OCI-LY7 (cell line): ENCODE data around the gene PLK2. TPM values are rescaled to one million over a fixed set of nuclear protein-coding genes. Genes with fewer than 3 reads are reported as not detected.

Source experiments
- BruUV-seq: library from RNA; stranded (reverse); fragments of 400-500 nt; replicated peaks from 2 replicates; lab custom pipeline; 2021; lab: Mats Ljungman, UMichigan
- CTCF ChIA-PET: fragments of 300-600 bp; sonication (Branson Sonifier 250); formaldehyde crosslinking; loops from one replicate; lab custom pipeline; 2022; ENCODE audit warnings: antibody characterized with exemption; ENCODE audit not compliant: unreplicated experiment; lab: Charles Lee
- POLR2A ChIA-PET: fragments of 300-600 bp; sonication (Branson Sonifier 250); formaldehyde crosslinking; loops from one replicate; lab custom pipeline; 2022; ENCODE audit warnings: antibody characterized with exemption; lab: Charles Lee
- DNase-seq: peaks from one replicate; pipeline ENCODE4 v3.0.0-alpha.2; 2015; ENCODE audit warnings: low spot score
- H2AFZ ChIP-seq: fragments of 200-600 bp; sonication (generic), shearing (Covaris generic); 2 replicates; pipeline ENCODE4 v1.6.1; 2014; ENCODE audit warnings: mild to moderate bottlenecking, antibody characterized with exemption, low read length, moderate library complexity
- H3K27ac ChIP-seq: fragments of 200-600 bp; sonication (generic); 2 replicates; pipeline ENCODE4 v1.5.1; 2014; ENCODE audit warnings: mixed run types, low read depth, mild to moderate bottlenecking, moderate library complexity, low read length, inconsistent platforms; ENCODE audit not compliant: poor library complexity, severe bottlenecking
- H3K36me3 ChIP-seq: fragments of 200-600 bp; sonication (generic); 2 replicates; pipeline ENCODE4 v1.6.1; 2014; ENCODE audit warnings: mild to moderate bottlenecking, antibody characterized with exemption, low read length, moderate library complexity, mixed read lengths; ENCODE audit not compliant: insufficient read depth
- H3K4me1 ChIP-seq: fragments of 200-600 bp; sonication (generic); 2 replicates; pipeline ENCODE4 v1.5.1; 2014; ENCODE audit warnings: mild to moderate bottlenecking, low read length; ENCODE audit not compliant: insufficient read depth, poor library complexity, severe bottlenecking
- H3K4me2 ChIP-seq: fragments of 200-600 bp; sonication (generic); 2 replicates; pipeline ENCODE4 v1.6.1; 2014; ENCODE audit warnings: mild to moderate bottlenecking, low read length
- H3K4me3 ChIP-seq: fragments of 200-600 bp; sonication (generic); 2 replicates; pipeline ENCODE4 v1.5.1; 2014; ENCODE audit warnings: mild to moderate bottlenecking, low read depth, low read length; ENCODE audit not compliant: poor library complexity, severe bottlenecking
- H3K79me2 ChIP-seq: fragments of 200-600 bp; sonication (generic); 2 replicates; pipeline ENCODE4 v1.6.1; 2016; ENCODE audit warnings: low read depth, mild to moderate bottlenecking, low read length, moderate library complexity, mixed read lengths; ENCODE audit not compliant: insufficient read depth
- H3K9me2 ChIP-seq: fragments of 200-600 bp; sonication (generic); 2 replicates; pipeline ENCODE4 v1.6.1; 2016; ENCODE audit warnings: mild to moderate bottlenecking, low read length, mixed read lengths; ENCODE audit not compliant: insufficient read depth
- H3K9me3 ChIP-seq: fragments of 200-600 bp; sonication (generic); 2 replicates; pipeline ENCODE4 v1.6.1; 2014; ENCODE audit warnings: mild to moderate bottlenecking, mixed run types, low read length, mixed read lengths
- H4K20me1 ChIP-seq: fragments of 200-600 bp; sonication (generic); 2 replicates; pipeline ENCODE4 v1.6.1; 2014; ENCODE audit warnings: mild to moderate bottlenecking, antibody characterized with exemption, low read length, moderate library complexity, mixed read lengths; ENCODE audit not compliant: insufficient read depth
- CTCF ChIP-seq: fragments of 200-600 bp; sonication (generic); conservative IDR thresholded peaks from 2 replicates; pipeline ENCODE4 v1.5.1; 2014; ENCODE audit warnings: mild to moderate bottlenecking, antibody characterized with exemption, low read length, moderate library complexity, mixed read lengths
- EZH2phosphoT487 ChIP-seq: fragments of 200-600 bp; sonication (generic); IDR thresholded peaks from 2 replicates; pipeline ENCODE4 v1.6.1; 2018; ENCODE audit warnings: low read depth, borderline replicate concordance, mild to moderate bottlenecking, mixed run types, antibody characterized with exemption, low read length, moderate library complexity, mixed read lengths
- intact Hi-C: fragments of 100-400 bp; cut with micrococcal nuclease; formaldehyde crosslinking; loops from one replicate; pipeline ENCODE4 v1.10.0; 2022; ENCODE audit not compliant: unreplicated experiment
- total RNA-seq, 2 experiments: library from RNA; depleted of rRNA in 1 of 2; stranded (reverse); fragments of >200 nt in 1 of 2; shearing (Covaris generic) in 1 of 2; gene quantifications; 2 replicates each; pipeline ENCODE4 v1.2.3, GENCODE V29; 2014 to 2022

The PLK2 gene
- total RNA-seq, 2 experiments from 2014 or later, result 0.19 to 0.59 TPM

DNA sequence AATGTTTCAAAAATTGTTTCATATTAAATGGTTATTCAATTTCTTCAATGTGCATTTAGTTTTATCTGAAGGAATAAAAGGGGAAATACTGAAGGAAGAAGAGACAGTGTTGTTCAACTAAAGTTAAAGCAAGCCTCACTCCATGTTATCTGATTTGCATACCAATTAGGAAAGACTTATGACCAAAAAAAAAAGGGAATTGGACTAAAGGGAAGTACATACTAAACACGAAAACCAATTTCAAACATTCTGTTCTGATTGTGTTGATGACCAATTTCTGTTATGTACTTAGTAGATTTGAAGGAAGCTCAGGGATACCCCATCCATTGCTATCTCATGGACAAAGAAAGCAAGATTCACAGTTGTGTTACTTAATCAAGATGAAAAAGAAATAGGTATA is 26.4 kb upstream of the PLK2 start:
- ChIA-PET POLR2A (interaction anchor here (0.6 to 0.9 kb wide), 2 partner anchors 334 to 715 kb away, joined by 3 to 4 read pairs; no protein-coding TSS in a partner anchor), CTCF (no interaction called here)
- Histone ChIP-seq H3K36me3 (no peaks in the 10 kb centered on the region), H3K4me1 (peaks cover 19% of the 10 kb centered on the region), H2AFZ (no peak overlapping the region), H3K9me3 (no peaks in the 10 kb centered on the region), H3K4me3 (no peak overlapping the region), H3K79me2 (no peaks in the 10 kb centered on the region), H3K4me2 (no peak overlapping the region), H3K27ac (no peak overlapping the region), H3K9me2 (no peaks in the 10 kb centered on the region), H4K20me1 (no peaks in the 10 kb centered on the region)
- no TSS peak for BruUV-seq
- intact Hi-C loops, result no loop called here
- no peak for TF ChIP-seq EZH2phosphoT487
- no peak for TF ChIP-seq CTCF
- DNase-seq, result no peak

DNA sequence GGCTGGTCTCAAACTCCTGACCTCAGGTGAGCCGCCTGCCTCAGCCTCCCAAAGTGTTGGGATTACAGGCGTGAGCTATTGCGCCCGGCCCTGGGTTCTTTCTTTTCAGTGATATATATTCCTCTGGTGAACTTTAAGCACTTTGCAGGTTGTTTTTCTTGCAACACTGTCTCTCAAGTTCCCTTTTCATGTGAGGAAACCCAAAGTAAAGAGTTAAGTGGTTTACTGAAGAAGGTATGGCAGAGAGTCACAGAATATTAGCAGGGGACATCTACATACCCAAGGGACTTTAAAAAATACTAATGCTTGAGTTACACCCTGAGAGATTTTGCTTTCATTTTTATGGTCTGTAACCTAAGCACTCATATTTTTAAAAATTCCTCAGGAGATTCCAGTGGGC is 24.6 kb upstream of the PLK2 start:
- no peak overlapping the region for H3K27ac ChIP-seq
- peaks cover 1% of the 10 kb centered on the region for H3K4me1 ChIP-seq
- no TSS peak for BruUV-seq
- H3K9me3 ChIP-seq, result no peaks in the 10 kb centered on the region
- ChIA-PET POLR2A (interaction anchor here (0.8 kb wide), 1 partner anchor 1168 kb away, joined by 5 read pairs; no protein-coding TSS in a partner anchor), CTCF (no interaction called here)
- H2AFZ ChIP-seq, result no peak overlapping the region
- no peaks in the 10 kb centered on the region for H3K9me2 ChIP-seq
- no peak for DNase-seq
- H3K4me2 ChIP-seq, result no peak overlapping the region
- TF ChIP-seq EZH2phosphoT487 (no peak), CTCF (no peak)
- no peaks in the 10 kb centered on the region for H3K79me2 ChIP-seq
- H3K4me3 ChIP-seq, result no peak overlapping the region
- H4K20me1 ChIP-seq, result no peaks in the 10 kb centered on the region
- intact Hi-C loops, result no loop called here
- H3K36me3 ChIP-seq, result no peaks in the 10 kb centered on the region

- BruUV-seq, result no TSS peak
- Histone ChIP-seq H4K20me1 (no peaks in the 10 kb centered on the region), H3K79me2 (no peaks in the 10 kb centered on the region), H3K4me1 (no peaks in the 10 kb centered on the region), H3K27ac (no peak overlapping the region), H2AFZ (no peak overlapping the region), H3K9me2 (no peaks in the 10 kb centered on the region), H3K4me2 (no peak overlapping the region), H3K4me3 (no peak overlapping the region), H3K36me3 (no peaks in the 10 kb centered on the region), H3K9me3 (no peaks in the 10 kb centered on the region)
- POLR2A ChIA-PET, result no interaction called here
- intact Hi-C loops, result no loop called here
- CTCF ChIA-PET, result no interaction called here
- no peak for DNase-seq
- TF ChIP-seq CTCF (no peak), EZH2phosphoT487 (no peak)
Measured at GRCh38 chr5:58482536-58482935, 22.6 kb upstream of the PLK2 start.
